Kidney epithelial cell (primary cell): ENCODE results near the gene CSHL1. TPM values are rescaled to one million over a fixed set of nuclear protein-coding genes. Genes with fewer than 3 reads are reported as not detected.

ENCODE experiments used
- DNase-seq: peaks from one replicate; pipeline ENCODE4 v3.0.0-alpha.2; 2010; ENCODE audit warnings: low read depth
- H3K27me3 ChIP-seq: 2 replicates; pipeline ENCODE4 v1.6.0; 2011; ENCODE audit warnings: low read length; ENCODE audit not compliant: control insufficient read depth, insufficient read depth
- H3K36me3 ChIP-seq: 2 replicates; pipeline ENCODE4 v1.5.1; 2011; ENCODE audit warnings: low read length; ENCODE audit not compliant: control insufficient read depth, insufficient read depth
- H3K4me3 ChIP-seq: 2 replicates; pipeline ENCODE4 v1.5.1; 2011; ENCODE audit warnings: low read depth, mild to moderate bottlenecking, control low read depth, low read length
- total RNA-seq: library from RNA; depleted of rRNA; stranded (reverse); fragments of >200 nt; gene quantifications from 2 replicates; pipeline ENCODE4 v1.2.3, GENCODE V29; 2015
- TF ChIP-seq, protein P1 (sequence below): IDR thresholded peaks from 2 replicates; pipeline ENCODE4 v1.5.1; 2011; ENCODE audit warnings: mild to moderate bottlenecking, moderate library complexity, low read length, control low read depth, inconsistent platforms; ENCODE audit not compliant: insufficient read depth, poor library complexity, severe bottlenecking

CSHL1 gene
- total RNA-seq, 1 donor from 2014 or later: not detected

DNA sequence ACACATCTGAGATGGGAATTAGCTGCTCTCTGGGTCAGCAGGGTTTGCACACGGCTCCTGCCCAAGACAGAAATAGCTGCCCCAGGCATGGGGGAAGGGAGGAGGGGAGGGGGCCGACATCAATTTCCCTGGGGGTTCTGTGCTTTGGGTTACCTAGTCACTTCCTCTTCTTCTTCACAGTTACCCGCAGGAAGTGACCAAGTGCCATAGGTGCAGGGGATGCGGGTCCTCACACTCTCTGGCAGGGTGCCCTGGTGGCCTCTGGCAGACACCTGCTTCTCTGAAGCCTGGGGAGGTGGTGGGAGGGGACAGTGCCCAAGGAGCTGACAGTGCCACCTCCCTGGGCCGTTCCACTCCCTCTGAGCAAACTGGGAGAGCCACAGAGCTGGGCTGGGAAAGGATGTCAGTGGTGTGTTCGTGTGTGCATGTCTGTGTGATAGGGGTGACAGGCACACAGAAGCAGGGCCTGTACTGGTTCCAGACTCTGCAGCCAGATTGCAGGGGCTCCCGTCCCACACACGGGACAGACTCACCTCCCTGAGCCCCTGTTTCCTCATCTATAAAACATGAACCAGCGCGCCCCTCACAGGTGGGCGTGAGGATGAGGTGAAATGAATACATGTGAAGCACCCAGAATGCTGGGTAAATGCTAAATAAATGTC, 43.5 kb upstream of the CSHL1 start:
- DNase-seq: no peak

GRCh38 chr17:63950940-63951907, 40.2 kb upstream of the CSHL1 start:
- TF ChIP-seq, protein P1, sequence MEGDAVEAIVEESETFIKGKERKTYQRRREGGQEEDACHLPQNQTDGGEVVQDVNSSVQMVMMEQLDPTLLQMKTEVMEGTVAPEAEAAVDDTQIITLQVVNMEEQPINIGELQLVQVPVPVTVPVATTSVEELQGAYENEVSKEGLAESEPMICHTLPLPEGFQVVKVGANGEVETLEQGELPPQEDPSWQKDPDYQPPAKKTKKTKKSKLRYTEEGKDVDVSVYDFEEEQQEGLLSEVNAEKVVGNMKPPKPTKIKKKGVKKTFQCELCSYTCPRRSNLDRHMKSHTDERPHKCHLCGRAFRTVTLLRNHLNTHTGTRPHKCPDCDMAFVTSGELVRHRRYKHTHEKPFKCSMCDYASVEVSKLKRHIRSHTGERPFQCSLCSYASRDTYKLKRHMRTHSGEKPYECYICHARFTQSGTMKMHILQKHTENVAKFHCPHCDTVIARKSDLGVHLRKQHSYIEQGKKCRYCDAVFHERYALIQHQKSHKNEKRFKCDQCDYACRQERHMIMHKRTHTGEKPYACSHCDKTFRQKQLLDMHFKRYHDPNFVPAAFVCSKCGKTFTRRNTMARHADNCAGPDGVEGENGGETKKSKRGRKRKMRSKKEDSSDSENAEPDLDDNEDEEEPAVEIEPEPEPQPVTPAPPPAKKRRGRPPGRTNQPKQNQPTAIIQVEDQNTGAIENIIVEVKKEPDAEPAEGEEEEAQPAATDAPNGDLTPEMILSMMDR: peak; percentile 53
- Histone ChIP-seq H3K27me3 (peaks cover 17% of the 10 kb centered on the region), H3K4me3 (no peak overlapping the region), H3K36me3 (no peaks in the 10 kb centered on the region)
- DNase-seq: no peak

More for the DNA sequence above, 43.5 kb upstream of the CSHL1 start:
- Histone ChIP-seq H3K27me3 (peaks cover 14% of the 10 kb centered on the region), H3K36me3 (no peaks in the 10 kb centered on the region), H3K4me3 (no peak overlapping the region)
- TF ChIP-seq, protein P1: no peak

DNA sequence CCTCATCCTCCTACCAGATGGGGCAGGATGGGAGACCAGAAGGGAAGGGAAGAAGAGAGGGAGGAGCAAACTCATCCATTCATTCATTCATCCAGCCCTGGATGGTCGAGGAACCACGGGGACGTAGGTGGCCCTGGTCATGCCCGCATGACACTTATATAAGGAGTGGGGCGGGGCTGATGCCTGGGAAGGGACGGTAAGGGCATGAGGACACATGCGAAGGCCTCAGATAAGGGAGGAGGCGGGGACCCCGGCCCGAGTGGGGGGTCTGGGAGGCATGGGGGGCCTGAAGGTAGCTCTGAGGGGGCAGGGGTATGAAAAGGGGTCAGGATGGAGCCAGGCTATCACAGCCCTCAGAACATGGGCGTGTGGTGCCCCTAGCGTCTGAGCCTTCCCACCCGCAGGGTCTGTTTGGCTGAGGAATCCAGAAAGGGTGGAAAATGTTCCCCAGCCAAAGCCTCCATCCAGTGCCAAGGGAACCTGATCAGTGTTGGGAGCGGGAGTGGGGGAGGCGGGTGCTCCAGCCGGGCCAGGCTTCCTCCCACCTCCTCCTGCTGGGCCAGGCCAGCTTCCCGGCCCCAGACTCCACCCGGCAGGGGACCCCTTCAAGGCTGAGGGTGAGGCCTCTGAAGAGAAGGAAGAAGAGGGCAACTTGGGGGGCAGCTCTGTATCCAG, 38.7 kb upstream of the CSHL1 start:
- Histone ChIP-seq H3K4me3 (no peak overlapping the region), H3K27me3 (peaks cover 15% of the 10 kb centered on the region), H3K36me3 (no peaks in the 10 kb centered on the region)
- no peak for DNase-seq
- TF ChIP-seq, protein P1: no peak

DNA sequence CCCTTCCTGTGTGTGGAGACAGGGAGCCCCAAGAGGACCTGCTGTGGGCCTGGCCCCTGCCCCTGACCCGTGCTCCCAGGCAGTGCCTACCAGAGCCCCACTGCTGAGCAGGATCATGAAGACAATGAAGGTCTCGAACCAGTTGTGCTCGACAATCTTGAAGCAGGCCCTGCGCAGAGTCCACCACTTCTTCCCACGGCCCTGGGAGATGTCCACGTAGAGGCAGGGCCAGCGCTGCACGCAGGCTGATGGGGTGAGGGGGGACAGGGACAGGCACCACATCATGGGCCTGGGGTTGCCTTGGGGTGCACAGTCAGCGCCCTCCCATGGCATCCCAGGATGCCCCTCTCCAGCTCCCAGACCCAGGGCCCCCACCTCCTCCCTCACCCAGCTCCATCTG, 37.5 kb upstream of the CSHL1 start:
- Histone ChIP-seq H3K36me3 (no peaks in the 10 kb centered on the region), H3K27me3 (peaks cover 9% of the 10 kb centered on the region), H3K4me3 (no peak overlapping the region)
- TF ChIP-seq, protein P1: no peak
- DNase-seq: no peak

DNA sequence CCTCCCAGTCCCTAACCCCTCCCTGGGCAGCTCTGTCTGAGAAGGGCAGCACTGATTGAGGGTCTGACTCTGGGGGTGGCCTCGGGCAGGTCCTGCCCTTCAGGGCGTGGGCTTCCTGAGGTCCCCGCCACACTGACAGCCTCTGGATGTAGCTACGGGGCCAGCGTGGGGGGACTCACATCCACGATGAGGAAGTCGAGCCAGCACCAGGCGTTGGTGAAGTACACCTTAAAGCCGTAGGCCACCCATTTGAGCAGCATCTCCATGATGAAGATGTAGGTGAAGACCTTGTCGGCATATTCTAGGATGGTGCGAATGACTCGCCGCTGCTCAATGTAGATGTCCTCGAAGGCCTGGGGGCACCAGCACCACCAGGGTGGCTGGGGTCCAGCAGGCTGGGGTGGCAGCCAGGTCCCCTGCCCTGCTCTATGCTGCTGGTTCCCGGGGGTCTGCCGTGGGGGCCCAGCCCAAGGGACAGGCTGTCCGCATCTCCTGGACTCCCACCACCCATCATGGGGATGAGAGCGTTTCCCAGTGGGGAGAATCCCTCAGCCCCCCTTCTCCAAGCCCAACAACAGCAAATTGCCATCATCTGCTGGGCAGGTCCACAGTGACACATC, 36.8 kb upstream of the CSHL1 start:
- no peak for DNase-seq
- H3K27me3 ChIP-seq: peaks cover 9% of the 10 kb centered on the region
- TF ChIP-seq, protein P1: no peak
- H3K4me3 ChIP-seq: no peak overlapping the region
- no peaks in the 10 kb centered on the region for H3K36me3 ChIP-seq
